GM18951 (cell line): ENCODE data around the gene C6orf120.

Source experiments
- POLR2A ChIP-seq: IDR thresholded peaks from 4 replicates; pipeline ENCODE4 v1.6.1; 2011; ENCODE audit warnings: mild to moderate bottlenecking; ENCODE audit not compliant: insufficient read length, insufficient read depth; ENCODE audit errors: extremely low read depth
- in situ Hi-C: fragments of 300-500 bp; cut with MboI; formaldehyde crosslinking; loops from one replicate; pipeline ENCODE4 v1.12.0; 2022; ENCODE audit warnings: low sequenced_read_pairs, mixed read lengths, inconsistent platforms; ENCODE audit not compliant: unreplicated experiment

C6orf120 gene

DNA sequence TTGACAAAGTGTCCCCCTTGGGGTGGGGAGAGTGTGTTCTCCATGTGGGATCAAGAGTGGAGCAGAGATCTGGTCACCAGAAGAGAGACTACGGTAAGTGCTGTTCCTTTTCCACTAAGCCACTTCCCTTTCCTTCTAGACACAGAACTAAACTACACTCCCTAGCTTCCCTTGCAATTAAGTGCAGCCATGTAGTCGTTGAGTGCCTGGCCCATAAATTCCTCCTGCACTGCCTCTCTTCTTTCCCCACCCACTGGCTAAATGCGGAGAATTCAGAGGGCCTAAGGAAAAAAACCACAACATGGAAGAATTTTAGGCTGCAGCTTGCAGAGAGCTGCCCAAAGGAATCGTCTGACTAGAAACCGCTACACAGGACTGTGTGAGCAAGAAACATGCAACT is 1.6 kb upstream of the C6orf120 start:
- in situ Hi-C loops, result no loop called here
- no peak for TF ChIP-seq POLR2A

DNA sequence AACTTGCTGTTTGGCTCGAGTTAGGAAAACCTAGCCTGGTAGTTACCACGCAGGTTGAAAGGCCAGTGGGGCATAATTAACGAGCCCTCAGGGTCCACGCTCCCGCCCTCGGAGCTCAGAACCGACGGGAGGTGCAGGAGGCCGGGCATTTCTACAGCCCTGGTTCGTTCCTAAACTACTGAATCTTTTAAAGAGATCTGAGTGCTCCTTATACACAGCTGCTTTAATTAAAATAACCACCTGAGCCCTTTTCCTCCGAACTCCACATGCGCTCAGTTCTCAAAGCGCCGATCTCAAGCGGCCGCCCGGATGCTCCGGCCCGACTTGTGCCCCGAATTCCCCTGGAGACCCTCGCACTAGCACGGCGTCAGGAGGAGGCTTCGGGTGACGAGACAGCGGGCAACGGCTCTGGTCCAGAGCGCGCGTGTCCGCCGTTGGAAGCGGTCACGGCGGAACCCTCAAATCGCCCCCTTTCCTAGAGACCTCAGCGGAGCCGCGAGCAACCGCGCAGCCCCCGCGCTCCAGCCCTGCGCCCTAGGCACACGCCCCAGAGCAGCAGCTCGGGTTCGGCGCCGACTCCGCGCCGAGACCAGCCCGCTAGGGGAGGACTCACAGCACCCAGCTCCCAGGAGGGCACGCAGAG is 494 bp upstream of the C6orf120 start:
- no peak for TF ChIP-seq POLR2A
- in situ Hi-C loops, result no loop called here

DNA sequence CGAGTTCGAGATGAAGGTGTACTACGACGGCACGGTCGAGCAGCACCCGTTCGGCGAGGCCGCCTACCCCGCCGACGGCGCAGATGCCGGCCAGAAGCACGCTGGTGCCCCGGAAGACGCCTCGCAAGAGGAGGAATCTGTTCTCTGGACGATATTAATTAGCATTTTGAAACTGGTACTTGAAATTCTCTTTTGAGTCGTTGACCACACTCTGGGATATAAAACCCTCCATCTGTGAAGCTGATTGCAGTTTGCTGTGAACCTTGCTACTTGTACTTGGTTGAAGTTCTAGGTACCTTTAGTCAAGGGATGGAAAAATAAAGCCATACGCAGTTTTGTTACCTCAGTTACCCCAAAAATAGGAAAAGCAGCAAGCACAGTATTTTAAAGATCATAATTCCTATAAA is 917 bp downstream of the C6orf120 start:
- in situ Hi-C loops, result no loop called here
- TF ChIP-seq POLR2A, result no peak

DNA sequence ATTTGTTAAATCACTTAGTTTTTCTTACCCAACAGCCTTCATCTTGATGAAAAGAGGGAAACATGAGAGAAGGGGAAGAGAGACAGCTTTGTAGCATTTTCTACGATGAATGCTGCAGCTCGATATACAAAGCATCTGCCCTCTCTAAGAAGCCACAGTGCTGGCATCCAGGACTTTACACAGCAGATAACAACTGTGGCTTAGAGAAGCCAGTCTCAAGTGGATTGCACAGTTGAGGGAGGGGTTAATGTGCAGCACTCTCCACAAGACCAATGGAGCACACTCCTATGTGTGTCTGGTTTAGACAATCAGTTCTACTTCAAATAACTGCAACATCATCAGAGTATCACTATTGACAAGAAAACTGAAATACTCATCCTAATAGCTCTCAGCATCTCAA is 5.8 kb downstream of the C6orf120 start:
- in situ Hi-C loops, result no loop called here
- TF ChIP-seq POLR2A, result no peak

DNA sequence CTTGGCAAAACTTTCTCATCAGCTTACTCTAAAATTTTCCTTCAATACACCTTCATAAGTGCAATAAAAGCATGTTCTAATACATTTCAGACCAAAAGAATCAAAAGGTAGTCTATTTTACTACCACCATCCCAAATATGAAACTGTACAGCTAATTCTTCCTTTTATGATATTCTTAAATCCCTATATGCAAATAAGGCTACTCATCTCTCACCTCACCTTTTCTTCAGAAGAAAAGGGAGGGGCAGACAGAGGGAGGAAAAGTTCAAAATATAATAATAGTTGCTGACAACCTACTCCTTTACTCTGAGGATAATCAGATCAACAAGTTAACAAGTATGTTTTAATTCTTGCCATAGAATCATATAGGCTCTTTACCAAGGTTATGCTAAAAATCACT is 7.4 kb downstream of the C6orf120 start:
- TF ChIP-seq POLR2A, result no peak
- in situ Hi-C loops, result no loop called here

DNA sequence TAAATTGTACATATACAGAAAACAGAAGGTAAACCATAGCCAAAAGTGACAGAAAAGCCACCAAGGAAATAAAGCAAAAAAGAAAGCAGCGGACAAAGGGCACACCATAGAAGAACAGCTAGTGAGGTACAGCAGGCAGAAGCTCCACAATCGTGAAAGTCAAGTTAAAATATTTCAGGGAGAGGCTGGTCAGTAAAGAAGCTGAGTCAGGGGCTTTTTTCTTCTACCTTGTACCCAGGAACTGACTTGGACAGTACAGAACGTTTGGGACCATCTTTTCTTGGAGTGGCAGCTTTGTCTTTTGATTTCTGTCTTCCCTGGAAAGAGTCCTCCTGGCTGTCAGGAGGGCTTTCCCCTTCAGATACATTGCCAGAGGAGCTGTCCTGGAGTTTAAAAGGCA is 8.1 kb downstream of the C6orf120 start:
- no peak for TF ChIP-seq POLR2A
- in situ Hi-C loops, result no loop called here

DNA sequence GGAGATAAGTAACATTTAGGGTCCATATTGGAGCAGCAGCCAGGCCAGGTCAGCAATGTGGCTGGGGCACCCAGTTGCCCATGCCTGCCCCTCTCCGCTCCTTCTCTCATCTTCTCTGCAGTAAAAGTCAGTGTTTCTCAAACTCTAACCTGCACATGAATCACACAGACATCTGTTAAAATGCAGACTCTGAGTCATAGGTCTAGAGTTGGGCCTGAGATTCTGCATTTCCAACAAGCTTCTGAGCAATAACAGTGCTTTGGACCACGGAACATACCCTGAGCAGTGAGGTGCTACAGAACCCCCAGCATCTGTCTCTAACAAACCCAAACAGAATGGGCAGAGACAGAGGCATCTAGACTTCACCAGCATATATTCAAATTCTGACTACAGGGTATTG is 12.3 kb downstream of the C6orf120 start:
- in situ Hi-C loops, result no loop called here
- no peak for TF ChIP-seq POLR2A

DNA sequence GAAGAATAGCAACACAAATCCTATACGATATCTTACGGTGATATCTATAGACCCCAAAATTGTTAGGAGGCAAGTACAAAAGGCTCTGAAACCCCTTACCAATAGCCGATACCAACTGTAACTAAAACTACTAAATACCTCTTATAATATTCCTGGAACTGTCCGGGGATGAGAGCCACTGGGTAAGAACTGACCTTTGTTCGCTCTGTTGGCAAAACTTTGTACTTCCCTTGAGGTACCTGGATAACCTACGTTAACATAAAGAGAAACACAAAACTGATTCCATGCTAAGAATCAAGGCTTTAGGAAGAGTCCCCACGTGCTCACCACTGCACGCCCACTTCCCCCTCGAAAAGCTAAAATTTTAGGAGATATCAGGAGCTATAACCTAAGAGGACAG is 12.7 kb downstream of the C6orf120 start:
- no peak for TF ChIP-seq POLR2A
- in situ Hi-C loops, result no loop called here

DNA sequence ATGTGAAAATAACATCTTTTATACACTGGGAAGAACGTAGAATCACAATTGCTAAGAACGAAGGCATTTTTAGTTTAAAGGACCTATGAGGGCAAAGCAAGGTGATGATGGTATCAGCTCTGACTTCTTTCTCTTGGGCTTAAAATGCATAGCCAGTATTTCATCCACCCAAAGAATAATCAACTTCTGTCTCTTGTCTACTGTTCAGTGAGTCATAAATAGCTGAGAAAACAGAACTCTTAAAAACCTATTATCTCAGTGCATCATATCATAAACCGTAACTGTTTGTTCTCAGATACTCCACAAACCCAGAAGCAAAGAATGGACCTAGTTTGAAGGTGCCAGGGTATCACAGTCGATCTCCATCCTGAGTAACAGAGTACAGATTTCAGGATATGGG is 17.2 kb downstream of the C6orf120 start:
- in situ Hi-C loops, result no loop called here
- no peak for TF ChIP-seq POLR2A

DNA sequence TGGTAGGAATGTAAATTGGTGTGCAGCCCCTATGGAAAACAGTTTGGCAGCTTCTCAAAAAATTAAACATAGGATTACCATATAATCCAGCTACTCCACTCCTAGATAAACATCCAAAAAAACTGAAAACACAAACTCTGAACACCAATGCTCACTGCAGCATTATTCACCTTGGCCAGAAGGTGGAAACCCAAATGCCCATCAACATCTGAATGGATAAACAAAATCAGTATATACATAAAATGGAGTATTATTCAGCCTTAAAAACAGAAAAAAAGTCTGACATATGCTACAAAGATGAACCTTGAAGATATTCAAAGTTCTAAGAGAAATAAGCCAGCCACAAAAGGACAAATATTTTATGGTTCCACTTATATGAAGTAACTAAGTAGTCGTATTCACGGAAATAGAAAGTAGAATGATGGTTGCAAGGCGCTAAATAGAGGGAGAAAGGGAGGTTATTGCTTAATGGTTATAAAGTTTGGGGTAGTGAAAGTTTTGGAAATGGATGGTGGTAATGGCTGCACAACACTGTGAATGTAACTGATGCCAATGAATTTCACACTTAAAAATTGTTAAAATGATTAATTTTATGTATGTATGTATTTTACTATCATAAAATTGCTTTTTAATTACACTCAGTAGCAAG is 18.4 kb downstream of the C6orf120 start:
- in situ Hi-C loops, result no loop called here
- TF ChIP-seq POLR2A, result no peak

DNA sequence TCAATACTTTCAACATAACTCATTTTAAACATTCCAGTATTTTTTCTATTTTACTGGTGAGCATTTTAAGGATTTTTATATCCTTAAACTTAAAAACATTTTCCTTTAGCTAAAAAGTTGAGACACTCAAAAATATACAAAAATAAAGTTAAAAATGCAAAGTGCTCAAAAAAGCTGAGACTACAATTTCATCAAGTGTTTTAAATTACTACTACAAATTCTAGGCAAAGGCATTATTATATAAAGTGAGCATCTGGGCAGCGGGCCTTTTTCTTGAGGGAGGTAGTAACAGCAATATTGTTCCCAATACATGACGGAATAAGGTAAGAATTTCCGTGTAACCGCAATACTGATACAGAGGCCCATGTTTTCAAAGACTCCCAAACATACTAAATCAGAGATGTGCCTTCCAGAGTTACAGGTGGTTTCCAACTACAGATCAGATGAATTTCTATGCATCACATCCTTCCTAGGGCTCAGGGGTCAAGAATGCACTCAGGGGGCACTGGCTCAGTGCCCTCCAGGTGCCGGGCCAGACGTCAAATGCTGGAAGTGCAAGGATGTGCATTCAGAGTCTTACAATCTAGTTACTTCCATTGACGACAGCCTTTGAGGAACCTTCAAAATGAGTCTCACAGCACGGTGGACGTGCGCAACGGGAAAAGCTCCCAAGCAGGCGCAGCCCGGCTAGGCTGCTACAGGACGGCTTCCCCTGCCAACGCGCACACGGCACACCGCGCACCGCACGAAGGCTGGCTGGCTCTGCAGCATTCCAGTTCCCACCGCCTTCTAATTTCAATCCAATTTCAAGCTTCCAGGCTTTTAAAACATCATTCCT is 20.7 kb downstream of the C6orf120 start:
- in situ Hi-C loops, result no loop called here

DNA sequence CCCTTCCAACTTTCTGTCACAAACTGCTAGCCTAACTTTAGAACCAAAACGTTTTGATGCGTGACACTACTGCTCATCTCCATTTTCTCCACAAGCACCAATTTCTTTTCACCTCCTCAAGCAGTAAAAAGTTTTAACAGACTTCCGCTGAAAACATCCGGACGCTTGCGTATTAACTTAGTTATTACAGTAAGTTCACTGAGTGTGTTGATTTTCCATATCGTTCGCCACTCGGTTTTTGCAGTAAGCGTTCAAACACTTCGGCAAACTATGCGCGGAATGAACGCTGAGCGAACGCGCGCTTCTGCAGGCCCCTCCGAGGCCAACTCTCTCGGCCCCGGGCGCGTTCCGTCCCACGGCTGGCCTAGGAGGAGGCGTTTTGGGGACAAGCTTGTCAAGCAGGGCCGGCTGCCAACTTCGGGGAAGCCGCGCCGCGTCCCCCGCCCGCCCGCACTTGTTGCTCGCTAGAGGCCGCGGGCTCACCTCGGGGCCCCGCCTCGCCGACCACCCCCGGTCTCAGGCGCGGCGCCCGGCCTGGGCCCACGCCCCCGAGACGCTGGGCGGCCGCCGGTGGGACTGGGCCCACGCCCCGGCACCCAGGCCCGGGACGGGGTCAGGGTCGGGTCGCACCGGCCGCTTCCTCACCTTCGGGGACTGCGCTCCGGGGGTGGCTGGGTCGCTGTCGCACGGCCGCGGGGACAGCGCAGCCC is 21.4 kb downstream of the C6orf120 start:
- in situ Hi-C loops, result no loop called here
- TF ChIP-seq POLR2A, result no peak

More for the DNA sequence above, 20.7 kb downstream of the C6orf120 start:
- TF ChIP-seq POLR2A, result no peak

DNA sequence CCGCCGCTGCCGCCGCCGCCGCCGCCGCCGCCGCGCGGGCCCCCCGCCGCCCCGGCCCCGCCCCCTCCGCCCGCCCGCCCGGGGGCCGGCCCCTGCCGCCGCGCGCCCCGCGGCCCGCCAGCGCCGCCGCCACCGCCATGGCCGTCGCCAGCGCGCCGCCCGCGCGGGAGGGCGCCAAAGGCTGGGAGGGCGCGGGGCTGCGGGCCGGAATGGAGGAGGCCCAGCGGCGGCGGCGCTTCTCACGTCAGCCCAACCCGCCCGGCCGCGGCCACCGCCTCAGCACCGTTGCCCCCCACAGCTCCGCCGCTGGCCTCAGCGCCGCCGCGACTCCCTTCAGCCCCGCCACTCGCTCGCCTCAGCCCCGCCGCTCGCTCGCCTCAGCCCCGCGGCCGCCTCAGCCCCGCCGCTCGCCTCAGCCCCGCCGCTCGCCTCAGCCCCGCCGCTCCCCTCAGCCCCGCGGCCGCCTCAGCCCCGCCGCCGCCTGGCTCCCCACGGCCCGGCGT is 22.1 kb downstream of the C6orf120 start:
- in situ Hi-C loops, result no loop called here
- TF ChIP-seq POLR2A, result peak; percentile 48
